HG03095 (cell line): Measurements from ENCODE around the gene PSKH1.

Experiments used
- ATAC-seq: cut with Tn5 transposase; IDR thresholded peaks from one replicate; pipeline ENCODE4 v1.9.1; 2021; ENCODE audit warnings: moderate library complexity; ENCODE audit not compliant: unreplicated experiment

Gene PSKH1

GRCh38 chr16:67865318-67865717 lies 27.7 kb upstream of the PSKH1 start:
- no peak for ATAC-seq

- no peak for ATAC-seq
Observed at GRCh38 chr16:67868290-67868689, 24.8 kb upstream of the PSKH1 start.

- no peak for ATAC-seq
Observed at GRCh38 chr16:67869653-67870052, 23.4 kb upstream of the PSKH1 start.

GRCh38 chr16:67871256-67871655 lies 21.8 kb upstream of the PSKH1 start:
- ATAC-seq: no peak

GRCh38 chr16:67872131-67872630 lies 20.9 kb upstream of the PSKH1 start:
- ATAC-seq: no peak

- ATAC-seq: peak; percentile 58
Observed at GRCh38 chr16:67872631-67873434, 20.2 kb upstream of the PSKH1 start, which contains the start of gene EDC4. Gene EDC4 (plus strand): TSS chr16:67873052. CDS start chr16:67873262, 210 bp downstream.

GRCh38 chr16:67873435-67874370 lies 19.4 kb upstream of the PSKH1 start:
- no peak for ATAC-seq

- ATAC-seq: no peak
Observed at GRCh38 chr16:67874372-67874771, 18.7 kb upstream of the PSKH1 start.

- ATAC-seq: no peak
Observed at GRCh38 chr16:67877064-67877463, 16.0 kb upstream of the PSKH1 start.

GRCh38 chr16:67878232-67878631 lies 14.8 kb upstream of the PSKH1 start:
- no peak for ATAC-seq

GRCh38 chr16:67878846-67879245 lies 14.2 kb upstream of the PSKH1 start:
- ATAC-seq: no peak

GRCh38 chr16:67879462-67879861 lies 13.6 kb upstream of the PSKH1 start:
- no peak for ATAC-seq

- no peak for ATAC-seq
Observed at GRCh38 chr16:67879936-67880335, 13.1 kb upstream of the PSKH1 start.

- no peak for ATAC-seq
Observed at GRCh38 chr16:67880584-67880983, 12.5 kb upstream of the PSKH1 start.

- no peak for ATAC-seq
Observed at GRCh38 chr16:67881621-67882161, 11.4 kb upstream of the PSKH1 start.

- ATAC-seq: no peak
Observed at GRCh38 chr16:67882374-67883145, 10.5 kb upstream of the PSKH1 start.

GRCh38 chr16:67883146-67883871 lies 9.7 kb upstream of the PSKH1 start:
- no peak for ATAC-seq

GRCh38 chr16:67883872-67884261 lies 9.2 kb upstream of the PSKH1 start:
- no peak for ATAC-seq

GRCh38 chr16:67884684-67885083 lies 8.4 kb upstream of the PSKH1 start, which contains the start of gene NRN1L:
Gene NRN1L (plus strand): TSS chr16:67884885. CDS start chr16:67884904, 19 bp downstream.
- ATAC-seq: no peak

GRCh38 chr16:67885545-67885944 lies 7.5 kb upstream of the PSKH1 start:
- no peak for ATAC-seq
